DMS153 treated with DMSO at 0.1 percent for 48 hours (cell line): Measurements from ENCODE around the gene TRMT2B.
"Not testable (repeated sequence)": the region's sequence is repeated elsewhere in the genome, so short reads cannot be mapped to it uniquely, and the experiment has no call there.

Source experiments
- DNase-seq: peaks from one replicate; lab custom pipeline; 2025; ENCODE audit not compliant: unreplicated experiment; lab: John Stamatoyannopoulos, UW

The TRMT2B gene

DNA sequence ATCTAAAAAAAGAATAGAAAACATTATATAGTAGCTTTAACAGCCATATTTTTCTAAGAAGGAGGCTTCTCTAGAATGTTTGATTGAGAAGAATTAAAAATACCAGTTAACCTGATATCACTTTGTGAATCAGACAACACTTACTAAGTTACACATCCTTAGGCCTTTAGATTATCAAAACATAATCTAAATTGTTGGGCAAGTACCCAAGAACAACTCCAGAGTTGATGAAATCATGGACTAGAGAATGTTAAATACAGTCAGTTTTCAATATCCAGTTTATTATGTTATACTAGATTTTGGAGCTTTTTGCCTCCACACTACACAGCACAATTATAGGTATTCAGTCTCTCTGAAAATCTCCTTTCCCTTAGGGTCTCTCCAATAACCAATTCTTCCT, 42.8 kb downstream of the TRMT2B start:
- DNase-seq, result no peak

DNA sequence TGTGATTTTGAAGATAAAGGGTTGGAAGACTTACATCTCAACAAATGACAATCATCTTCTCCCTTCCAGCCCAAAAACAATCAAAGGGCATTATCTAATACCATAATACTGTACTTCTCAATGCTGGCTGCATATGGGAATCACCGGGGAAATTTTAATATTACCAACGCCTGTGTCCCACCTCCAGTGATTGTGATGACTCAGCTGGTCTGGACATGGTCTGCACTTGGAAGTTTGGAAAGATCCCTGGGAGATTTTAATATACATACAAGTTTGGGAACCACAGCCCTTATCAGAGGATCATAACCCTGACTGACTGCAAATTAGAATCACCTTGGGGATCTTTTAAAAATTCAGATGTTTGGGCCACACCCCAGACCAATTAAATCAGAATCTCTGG, 52.5 kb downstream of the TRMT2B start:
- no peak for DNase-seq

DNA sequence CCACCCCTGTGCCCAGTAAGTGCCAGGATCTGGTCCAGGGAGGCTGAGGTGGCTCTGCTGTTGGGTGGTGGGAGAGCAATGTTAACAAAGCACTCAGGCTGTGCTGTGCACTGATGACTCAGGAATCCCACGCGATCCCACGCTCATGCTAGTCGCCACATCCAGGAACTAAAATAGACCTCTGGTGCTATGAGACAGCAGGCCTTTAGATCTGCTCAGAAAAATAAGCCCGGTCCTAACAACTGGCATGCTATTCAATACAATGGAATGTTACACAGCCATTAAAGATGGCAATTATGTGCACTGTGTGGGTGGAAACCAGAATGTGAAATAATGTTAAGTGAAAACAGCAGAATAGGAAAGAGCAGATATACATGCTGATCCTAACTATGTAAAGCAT, 56.4 kb downstream of the TRMT2B start:
- no peak for DNase-seq

DNA sequence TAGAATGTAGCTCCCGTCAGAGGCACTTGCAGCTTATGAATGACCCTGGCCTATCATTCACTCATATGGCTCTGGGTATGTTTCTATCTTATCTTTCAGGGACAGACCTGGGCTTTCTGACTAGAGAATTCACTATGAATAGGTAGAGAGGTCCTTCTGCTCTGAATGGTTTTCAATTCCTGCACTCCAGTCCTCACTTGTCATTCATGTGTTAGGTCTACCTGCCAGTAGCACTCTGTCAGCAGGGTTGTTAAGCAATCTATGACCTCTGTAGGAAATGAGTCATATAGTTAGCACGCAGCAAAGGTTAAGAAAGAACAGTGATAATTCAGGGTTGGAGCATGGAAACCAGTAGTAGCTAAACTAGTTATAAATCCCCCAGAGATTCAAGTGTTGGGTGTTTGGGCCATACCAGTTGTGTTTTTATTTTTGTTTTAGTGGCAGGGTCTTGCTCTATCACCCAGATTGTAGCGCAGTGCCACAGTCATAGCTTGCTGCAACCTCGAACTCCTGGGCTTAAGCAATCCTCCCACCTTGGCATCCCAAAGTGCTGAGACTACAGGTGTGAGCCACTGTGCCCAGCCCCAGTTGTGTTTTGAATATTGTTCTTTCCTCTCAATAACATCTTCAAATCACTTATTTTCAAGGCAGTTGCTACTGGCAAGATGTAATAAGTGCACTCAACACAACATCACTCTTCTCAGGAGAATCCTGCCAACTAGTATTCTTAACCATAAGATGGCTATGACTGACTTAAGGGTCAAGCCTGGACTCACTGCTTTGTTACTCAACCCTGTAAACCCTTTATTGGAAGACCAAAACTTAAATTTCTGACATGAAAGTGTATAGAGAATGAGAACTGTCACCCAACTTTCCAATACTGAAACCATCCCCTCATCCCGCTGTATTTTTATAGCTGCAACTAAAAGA, 57.3 kb downstream of the TRMT2B start:
- no peak for DNase-seq

DNA sequence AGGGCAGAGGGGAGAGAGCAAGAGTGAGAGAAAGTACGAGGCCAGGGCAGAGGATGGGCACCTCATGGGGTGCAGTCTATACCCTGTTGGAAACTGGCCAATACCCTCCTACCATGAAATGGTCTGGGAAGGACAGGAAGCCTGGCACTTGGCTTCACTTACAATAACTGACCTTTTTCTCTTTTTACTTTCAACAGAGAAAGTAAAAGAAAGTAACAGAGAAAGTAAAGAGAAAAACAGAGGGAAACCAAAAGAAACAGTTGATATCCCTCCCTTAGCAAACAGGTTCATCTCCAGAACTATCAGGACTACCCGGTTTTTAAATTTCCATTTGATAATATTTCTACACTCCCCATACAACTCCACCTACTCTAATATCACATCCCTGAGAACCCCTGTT, 61.8 kb downstream of the TRMT2B start:
- DNase-seq, result no peak

DNA sequence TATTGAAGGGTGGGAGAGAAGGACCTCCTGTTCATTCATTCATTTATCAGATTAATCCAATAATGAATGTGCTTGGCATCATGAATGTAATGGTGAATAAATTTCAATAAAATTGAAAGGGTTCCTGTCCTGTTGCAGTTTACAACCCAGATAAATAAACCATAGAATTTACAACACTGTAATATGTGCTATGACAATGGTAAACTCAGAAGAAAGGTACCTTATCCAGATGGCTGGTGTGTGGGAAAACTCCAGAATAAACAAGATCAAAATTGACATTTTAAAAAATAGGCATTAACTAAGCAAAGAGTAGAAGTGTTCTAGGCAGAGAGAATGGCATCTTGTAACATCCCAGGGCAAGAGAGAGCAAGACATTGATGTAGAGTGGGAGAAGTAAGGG, 67.1 kb downstream of the TRMT2B start:
- no peak for DNase-seq

DNA sequence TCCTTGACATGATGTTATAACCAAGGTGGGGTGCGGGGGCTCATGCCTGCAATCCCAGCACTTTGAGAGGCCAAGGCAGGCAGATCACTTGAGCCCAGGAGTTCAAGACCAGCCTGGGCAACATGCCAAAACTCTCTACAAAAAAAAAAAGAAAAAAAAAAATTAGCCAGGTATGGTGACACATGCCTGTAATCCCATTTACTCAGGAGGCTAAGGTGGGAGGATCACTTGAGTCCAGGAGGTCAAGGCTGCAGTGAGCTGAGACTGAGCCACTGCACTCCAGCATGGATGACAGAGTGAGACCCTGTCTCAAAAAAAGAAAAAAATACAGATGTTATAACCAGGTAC, 70.4 kb downstream of the TRMT2B start:
- not testable (repeated sequence) for DNase-seq

DNA sequence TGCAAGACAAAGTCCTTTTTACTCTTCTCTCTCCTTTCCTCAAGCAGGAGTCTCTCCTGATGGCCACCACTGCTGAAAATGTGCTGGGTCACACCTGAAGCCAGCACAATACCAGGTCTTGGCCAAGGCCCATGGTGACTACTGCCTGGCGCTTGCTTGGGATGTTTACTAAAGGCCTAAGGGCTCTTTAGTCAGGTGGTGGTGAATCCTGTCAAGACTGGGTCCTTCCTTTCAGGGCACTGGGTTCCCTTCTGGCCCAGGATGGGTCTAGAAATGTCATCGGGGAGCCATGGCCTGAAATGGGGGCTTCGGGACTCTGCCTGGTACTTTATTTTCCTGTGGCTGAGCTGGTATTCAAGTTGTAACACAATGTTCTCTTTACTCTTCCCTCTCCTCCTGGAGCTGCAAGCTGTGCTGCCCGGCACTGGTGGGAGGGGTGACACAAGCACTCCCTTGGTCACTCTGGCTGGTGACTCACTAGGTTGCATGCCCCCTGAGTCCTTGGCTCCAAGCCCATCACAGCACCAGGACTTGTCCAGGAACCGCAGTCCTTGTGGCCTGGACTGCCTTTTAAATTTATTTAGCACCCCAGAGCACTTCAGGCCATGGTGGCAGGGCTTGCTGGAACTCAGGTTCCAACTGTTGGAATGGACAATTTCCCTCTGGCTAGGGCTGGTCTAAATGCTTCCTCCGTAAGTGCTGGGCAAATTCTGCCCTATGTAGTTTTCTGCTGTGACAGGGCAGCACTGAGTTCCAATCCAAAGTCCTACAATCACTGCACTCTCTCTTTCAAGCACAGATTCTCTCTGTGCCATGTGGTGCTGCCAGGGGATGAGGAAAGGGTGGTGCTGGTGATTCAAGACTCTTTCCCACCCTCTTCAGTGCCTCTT, 71.1 kb downstream of the TRMT2B start:
- no peak for DNase-seq

DNA sequence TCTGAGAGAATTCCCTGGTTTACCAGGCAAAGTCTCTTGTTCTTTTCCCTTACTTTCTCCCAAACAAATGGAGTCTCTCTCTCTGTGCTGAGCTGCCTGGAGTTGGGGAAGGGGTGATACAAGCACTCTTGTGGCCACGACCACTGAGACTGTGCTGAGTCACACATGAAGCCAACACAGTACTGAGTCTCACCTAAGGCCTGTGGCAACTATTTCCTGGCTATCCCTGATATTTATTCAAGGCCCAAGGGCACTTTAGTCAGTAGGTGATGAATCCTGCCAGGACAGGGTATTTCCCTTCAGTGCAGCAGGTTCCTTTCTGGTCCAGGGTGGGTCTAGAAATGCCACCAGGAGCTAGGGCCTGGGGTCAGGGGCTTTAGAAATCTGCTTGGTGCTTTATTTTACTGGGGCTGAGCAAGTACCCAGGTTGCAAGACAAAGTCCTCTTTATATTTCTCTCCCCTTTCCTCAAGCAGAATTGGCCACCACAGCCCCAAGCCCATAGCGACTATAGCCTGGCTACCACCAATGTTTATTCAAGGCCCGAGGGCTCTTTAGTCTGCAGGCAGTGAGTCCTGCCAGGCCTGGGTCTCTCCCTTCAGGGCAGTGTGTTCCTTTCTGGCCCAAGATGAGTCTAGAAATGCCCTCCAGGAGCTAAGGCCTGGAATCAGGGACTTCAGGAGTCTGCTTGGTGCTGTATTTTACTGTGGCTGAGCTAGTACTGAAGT, 71.9 kb downstream of the TRMT2B start:
- DNase-seq, result no peak

DNA sequence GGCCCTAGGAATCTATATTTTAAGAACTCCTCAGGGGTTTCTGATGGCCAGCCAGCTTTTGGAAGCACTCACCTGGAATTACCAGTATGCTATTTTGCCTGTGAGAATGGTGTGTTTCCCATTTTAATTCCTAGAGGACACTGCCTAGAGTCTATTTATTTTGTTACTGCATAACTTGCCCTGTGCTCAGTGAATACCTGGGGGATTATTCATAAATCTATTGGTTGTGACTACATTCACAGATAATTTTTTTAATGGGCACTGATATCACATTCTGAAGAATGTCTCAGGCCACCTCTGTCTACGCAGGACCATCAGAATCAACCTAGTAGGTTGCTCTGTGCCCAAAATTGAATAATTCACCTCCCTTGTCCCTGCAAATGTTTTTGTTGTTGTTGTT, 75.7 kb downstream of the TRMT2B start:
- no peak for DNase-seq

DNA sequence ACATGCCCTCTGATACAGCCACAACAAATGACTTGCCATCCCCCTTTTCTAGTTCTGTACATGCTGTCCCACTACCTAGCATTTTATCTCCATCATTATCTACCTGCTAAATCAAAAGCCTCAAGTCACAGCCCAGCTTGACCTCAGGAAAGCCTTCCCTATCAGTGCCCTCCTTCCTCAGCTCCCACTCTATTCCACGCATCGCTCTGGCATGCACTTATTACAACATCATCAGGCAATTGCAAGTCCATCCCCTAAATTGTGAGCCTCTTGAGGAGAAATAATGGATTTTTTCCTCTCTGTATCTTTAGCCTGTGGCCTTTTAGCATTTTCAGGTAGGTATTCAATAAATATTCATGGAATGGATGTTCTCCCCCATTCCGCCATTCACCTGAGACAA, 76.7 kb downstream of the TRMT2B start:
- no peak for DNase-seq

DNA sequence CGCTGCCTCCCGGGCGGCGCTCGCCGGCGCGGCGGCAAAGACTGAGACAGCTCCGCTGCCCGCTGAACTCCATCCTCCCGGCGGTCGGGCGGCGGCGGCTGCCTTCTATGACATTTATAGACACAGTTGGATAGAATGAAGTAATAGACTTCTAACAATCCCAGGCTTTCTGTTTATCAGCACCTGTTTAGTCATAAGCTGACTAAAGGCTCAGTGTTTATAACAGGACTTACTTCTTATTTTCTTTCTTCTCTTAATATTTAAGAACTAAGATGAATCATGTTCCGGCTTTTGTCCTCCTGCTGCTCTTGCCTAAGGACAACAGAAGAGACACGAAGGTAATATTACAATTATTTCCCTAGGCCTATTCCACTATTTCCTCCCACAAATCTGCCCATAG, 78.5 kb downstream of the TRMT2B start:
- no peak for DNase-seq

DNA sequence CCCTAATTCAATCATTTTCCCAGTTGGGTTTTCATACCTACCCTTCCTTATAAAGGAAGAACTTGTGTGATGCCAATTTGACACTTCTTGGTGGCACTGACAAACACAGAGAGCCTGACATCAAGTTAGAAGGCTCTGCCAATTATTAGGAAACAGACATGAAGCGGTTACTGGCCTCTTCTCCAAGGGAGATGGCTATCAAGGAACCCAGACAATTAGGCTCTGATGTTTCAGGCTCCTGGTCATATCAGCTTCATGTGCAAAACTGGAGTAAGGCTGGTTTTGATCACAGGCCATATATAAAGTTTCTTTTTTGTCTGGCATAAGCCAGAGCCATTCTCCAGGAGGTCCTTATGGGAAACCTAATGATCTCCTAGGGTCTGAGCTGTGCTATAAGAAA, 82.0 kb downstream of the TRMT2B start:
- no peak for DNase-seq

DNA sequence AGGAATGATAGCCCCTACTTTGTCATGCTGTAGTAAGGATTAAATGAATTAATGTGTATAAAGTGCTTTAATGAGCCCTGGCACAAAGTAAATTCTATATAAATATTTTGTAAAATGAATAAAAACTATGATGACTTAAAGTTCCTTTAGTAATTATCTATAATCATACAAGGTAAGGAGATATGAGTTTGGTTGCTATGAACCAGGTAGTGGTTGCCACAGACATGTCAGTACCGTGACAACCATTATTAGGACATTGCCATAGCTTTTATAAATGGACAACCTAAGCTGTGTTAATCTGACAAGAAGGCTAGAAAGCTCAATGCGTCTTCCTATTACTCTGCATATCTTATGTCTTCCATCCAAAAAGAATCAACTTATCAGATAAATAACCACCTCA, 82.5 kb downstream of the TRMT2B start, which contains the start of gene ARL13A:
Gene ARL13A (plus strand): TSS at position 301 of the 400 bp plus-strand sequence. CDS start 3,982 bp downstream, outside the sequence.
- DNase-seq, result no peak

DNA sequence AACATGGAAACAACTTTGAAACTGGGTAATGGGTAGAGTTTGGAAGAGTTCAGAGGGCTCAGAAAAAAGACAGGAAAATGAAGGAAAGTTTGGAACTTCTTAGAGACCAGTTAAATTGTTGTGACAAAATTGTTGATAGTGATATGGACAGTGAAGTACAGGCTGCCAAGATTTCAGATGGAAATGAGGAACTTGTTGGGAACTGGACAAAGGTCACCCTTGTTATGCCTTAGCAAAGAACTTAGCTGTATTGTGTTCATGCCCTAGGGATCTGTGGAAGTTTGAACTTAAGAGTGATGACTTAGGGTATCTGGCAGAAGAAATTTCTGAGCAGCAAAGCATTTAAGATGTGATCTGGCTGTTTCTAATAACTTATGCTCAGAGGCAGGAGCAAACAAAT, 87.5 kb downstream of the TRMT2B start:
- no peak for DNase-seq

DNA sequence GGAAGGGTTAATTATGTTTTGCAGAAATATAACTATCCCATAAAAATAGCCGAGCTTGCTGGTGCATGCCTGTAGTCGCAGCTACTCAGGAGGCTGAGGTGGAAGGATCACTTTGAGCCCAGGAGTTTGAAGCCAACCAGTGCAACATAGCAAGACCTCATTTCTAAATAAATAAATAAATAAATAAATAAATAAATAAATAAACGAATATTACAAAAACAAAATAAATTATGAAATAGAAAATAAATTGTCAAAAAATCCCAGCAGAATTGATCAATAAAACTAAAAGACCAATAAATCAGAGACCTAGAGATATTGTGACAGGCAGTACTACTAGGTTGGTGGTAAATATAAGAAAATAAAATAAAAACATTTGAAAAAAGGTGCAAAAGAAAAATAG, 89.1 kb downstream of the TRMT2B start:
- DNase-seq, result no peak
